Tibial artery (tissue), 4 donors: Measurements from ENCODE around the gene OARD1.

Experiments
- DNase-seq, 2 donors: peaks; one replicate each; pipeline ENCODE4 v3.0.0-alpha.2; 2019
- H3K27ac ChIP-seq, 2 donors: fragments of 200-600 bp; sonication (generic) in 1 of 2; 1 replicate in 1 of 2; 2 replicates in 1 of 2; pipeline ENCODE4 v1.5.1; 2018 to 2019; ENCODE audit warnings: mild to moderate bottlenecking in 1 of 2
- H3K27me3 ChIP-seq, 2 donors: fragments of 200-600 bp; sonication (generic) in 1 of 2; one replicate each; pipeline versions ENCODE4 v1.5.1 to v1.6.0; 2016 to 2019
- H3K36me3 ChIP-seq, 3 donors: fragments of 200-600 bp; sonication (generic) in 2 of 3; one replicate each; pipeline ENCODE4 v1.5.1; 2016 to 2019; ENCODE audit warnings: mild to moderate bottlenecking in 2 of 3
- H3K4me1 ChIP-seq, 4 donors: fragments of 200-600 bp; sonication (generic) in 2 of 4; 1 replicate in 3 of 4; 2 replicates in 1 of 4; pipeline ENCODE4 v1.5.1; 2016 to 2019
- H3K4me3 ChIP-seq, 2 donors: fragments of 200-600 bp; sonication (generic) in 1 of 2; 1 replicate in 1 of 2; 2 replicates in 1 of 2; pipeline ENCODE4 v1.5.1; 2018 to 2019; ENCODE audit warnings: mild to moderate bottlenecking in 2 of 2
- H3K9me3 ChIP-seq, 3 donors: fragments of 200-600 bp; sonication (generic) in 1 of 3; one replicate each; pipeline ENCODE4 v1.5.1; 2016 to 2019
- intact Hi-C: fragments of 100-400 bp; cut with DNase I; formaldehyde crosslinking; loops from one replicate; pipeline ENCODE4 v1.15.0; 2023; ENCODE audit warnings: low total_unique reads
- TF ChIP-seq, protein P1 (sequence below), 2 experiments: fragments of 200-600 bp in 1 of 2; fragments of 450-650 bp in 1 of 2; IDR thresholded peaks; one replicate each; pipeline ENCODE4 v1.5.1; 2017 to 2019; ENCODE audit warnings: antibody characterized with exemption in 2 of 2, mild to moderate bottlenecking in 1 of 2, moderate library complexity in 1 of 2

OARD1 gene

DNA sequence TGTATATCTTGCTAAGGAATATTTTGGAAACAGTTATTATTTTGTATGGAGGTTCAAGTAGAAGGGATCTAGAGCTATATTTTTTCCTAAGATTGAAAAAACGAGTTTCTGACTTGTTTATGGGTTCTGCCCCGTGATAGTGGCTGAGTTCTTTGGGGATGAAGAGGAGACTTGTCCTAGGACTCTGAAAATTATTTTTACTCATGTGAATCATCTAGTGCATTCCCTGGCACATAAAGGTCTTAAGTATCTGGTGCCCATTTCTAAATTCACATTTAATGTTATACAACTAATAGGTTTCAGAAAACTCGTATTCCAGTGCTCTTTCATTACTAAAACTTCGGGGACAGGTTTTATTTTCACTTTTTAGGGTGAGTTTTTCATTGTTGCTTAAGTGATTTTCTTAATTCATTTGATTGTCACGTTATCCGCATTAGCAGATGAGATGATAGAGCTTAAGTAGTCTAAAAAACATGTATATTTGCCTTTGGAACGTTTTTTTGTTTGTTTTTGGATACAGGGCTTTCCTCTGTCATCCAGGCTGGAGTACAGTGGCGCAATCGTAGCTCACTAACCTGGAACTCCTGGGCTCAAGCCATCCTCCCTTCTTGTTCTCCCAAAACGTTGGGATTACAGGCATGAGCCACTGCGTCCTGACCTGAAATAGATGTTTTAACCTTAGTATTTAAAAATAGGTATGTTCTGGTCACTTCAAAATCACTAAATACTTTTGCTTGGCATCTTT is 2.7 kb upstream of the OARD1 start:
- H3K4me1 ChIP-seq = peaks cover 5 to 39% (median 25%) of the 10 kb centered on the region in 4 donors
- peak overlapping the region; percentile 99 for H3K27ac ChIP-seq
- peaks cover 4 to 7% (median 6%) of the 10 kb centered on the region in 3 donors for H3K36me3 ChIP-seq
- H3K27me3 ChIP-seq = no peaks in the 10 kb centered on the region
- intact Hi-C loops = no loop called here
- peak overlapping the region; percentile 85 to 89 for H3K4me3 ChIP-seq
- TF ChIP-seq, protein P1, sequence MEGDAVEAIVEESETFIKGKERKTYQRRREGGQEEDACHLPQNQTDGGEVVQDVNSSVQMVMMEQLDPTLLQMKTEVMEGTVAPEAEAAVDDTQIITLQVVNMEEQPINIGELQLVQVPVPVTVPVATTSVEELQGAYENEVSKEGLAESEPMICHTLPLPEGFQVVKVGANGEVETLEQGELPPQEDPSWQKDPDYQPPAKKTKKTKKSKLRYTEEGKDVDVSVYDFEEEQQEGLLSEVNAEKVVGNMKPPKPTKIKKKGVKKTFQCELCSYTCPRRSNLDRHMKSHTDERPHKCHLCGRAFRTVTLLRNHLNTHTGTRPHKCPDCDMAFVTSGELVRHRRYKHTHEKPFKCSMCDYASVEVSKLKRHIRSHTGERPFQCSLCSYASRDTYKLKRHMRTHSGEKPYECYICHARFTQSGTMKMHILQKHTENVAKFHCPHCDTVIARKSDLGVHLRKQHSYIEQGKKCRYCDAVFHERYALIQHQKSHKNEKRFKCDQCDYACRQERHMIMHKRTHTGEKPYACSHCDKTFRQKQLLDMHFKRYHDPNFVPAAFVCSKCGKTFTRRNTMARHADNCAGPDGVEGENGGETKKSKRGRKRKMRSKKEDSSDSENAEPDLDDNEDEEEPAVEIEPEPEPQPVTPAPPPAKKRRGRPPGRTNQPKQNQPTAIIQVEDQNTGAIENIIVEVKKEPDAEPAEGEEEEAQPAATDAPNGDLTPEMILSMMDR (IDR thresholded peaks at IDR 0.05) = no peak
- peak in 1 of 2 donors; percentile 55 for DNase-seq
- H3K9me3 ChIP-seq = no peaks in the 10 kb centered on the region

DNA sequence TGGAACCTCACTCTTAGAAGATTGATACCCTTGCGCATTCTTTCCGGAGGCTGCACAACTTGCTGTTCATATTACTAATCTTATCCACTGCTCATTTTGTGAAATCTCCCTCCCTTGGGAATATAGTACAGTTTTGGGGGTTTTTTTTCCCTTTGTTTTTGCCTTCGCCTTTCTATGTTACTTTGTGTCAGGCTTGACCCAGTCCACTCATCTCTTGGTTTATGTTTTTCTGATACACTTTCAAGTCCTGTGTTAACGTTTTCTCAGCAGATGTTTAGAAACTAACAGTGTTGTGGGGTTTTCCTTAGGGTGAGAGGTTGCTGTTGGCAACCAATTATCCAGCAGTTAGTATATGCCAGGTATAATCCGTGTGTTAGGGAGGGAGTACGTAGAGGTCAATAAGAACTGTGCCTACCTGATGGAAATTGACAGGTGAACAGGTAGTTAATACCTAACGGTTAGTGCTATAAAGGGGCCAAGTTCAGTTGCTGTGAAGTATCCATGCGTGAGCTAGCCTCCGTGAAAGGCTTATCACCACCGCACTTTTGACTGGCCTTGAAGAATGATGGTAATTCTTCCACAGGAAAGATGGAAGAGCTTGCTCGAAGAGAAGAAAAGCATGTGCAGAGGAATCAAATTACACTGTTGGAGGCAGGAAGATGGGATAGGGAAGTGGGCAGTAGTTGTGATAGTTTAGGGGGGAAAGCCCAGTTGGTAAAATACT is 2.0 kb upstream of the OARD1 start:
- Histone ChIP-seq H3K4me1 (peaks cover 5 to 39% (median 25%) of the 10 kb centered on the region in 4 donors), H3K36me3 (peaks cover 0 to 7% (median under 1%) of the 10 kb centered on the region in 3 donors), H3K27me3 (no peaks in the 10 kb centered on the region), H3K4me3 (peak overlapping the region; percentile 85 to 89), H3K27ac (peak overlapping the region; percentile 99), H3K9me3 (no peaks in the 10 kb centered on the region)
- DNase-seq = no peak
- intact Hi-C loops = no loop called here
- TF ChIP-seq, protein P1 (IDR thresholded peaks at IDR 0.05) = no peak

DNA sequence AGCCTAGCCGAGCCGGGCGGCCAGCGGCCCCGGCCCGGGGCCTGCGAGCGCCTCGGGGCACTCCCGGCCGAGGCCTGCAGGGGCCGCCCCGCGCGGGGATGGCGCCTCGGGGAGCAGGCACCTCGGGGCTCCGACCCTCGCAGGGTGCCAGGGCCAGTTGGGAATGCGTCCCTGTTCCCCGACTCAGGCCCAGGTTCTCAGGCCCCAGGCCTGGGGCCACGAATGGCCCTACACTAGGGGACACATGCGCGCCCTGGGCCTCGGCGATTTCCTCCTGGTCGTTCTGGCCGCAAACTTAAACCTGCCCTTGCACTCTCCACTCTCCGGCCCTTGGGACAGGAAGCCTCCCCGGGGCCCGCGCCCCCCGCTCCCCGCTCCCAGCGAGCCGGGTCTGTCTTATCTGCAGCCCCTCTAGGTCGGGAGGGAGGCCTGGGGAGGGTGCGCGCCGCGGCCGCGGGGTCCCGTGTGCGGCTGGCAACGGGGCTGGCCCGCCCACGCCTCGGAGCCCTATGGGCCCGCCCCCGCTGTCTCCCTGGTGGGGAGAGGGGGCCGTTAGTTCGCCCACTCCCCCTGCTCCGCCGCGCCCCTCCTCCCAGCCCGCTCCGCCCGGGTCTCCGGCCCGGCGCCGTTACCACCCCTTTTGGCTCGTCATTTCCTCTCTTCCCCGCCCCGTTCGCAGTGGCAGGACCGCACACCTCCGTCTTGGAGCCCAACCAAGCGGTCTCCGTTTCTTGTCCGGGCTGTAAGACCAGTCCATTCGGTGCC is 1.2 kb upstream of the OARD1 start:
- Histone ChIP-seq H3K27me3 (no peaks in the 10 kb centered on the region), H3K9me3 (no peaks in the 10 kb centered on the region), H3K4me1 (peaks cover 5 to 39% (median 25%) of the 10 kb centered on the region in 4 donors), H3K36me3 (peaks cover 0 to 14% (median 0%) of the 10 kb centered on the region in 3 donors), H3K4me3 (peak overlapping the region; percentile 85 to 89), H3K27ac (peak overlapping the region; percentile 99)
- intact Hi-C loops = no loop called here
- TF ChIP-seq, protein P1 (IDR thresholded peaks at IDR 0.05) = peak; percentile 12 to 55
- DNase-seq = peak; percentile 80 to 92

GRCh38 chr6:41072836-41073202 is 663 bp upstream of the OARD1 start, which contains the start of gene NFYA:
Gene NFYA (plus strand): TSS chr6:41072974. CDS start chr6:41079090, 6,116 bp downstream.
- Histone ChIP-seq H3K36me3 (peaks cover 0 to 19% (median 0%) of the 10 kb centered on the region in 3 donors), H3K27ac (peak within 1 kb of the TSS; percentile 99), H3K4me3 (peak within 1 kb of the TSS; percentile 85 to 89), H3K4me1 (peaks cover 5 to 39% (median 25%) of the 10 kb centered on the region in 4 donors), H3K9me3 (no peaks in the 10 kb centered on the region), H3K27me3 (no peaks in the 10 kb centered on the region)
- intact Hi-C loops = no loop called here
- TF ChIP-seq, protein P1 (IDR thresholded peaks at IDR 0.05) = no peak
- peak in 1 of 2 donors; percentile 98 for DNase-seq

DNA sequence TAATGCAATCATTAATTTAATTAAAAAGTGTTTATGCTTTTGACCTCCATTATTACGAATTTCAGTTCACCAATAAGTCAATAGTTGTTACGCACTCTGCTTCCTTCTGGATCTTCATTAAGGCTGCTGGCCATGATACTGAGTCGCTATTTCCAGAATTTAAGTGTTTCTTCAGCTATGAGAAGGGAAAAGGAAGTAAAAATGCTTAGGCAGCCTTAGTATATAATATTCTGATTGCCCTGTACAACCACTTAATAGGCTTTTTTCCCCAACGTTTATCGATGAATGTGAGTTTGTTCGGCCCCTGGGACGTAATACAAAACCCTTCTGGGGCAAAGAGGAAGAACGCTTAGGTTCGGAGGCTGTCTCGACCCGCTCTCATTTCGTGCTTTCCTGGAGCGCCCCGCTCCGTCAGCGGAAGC is 644 bp downstream of the OARD1 start:
- Histone ChIP-seq H3K36me3 (peaks cover 0 to 22% (median 0%) of the 10 kb centered on the region in 3 donors), H3K4me1 (peaks cover 5 to 35% (median 24%) of the 10 kb centered on the region in 4 donors), H3K27ac (peak overlapping the region; percentile 99), H3K27me3 (no peaks in the 10 kb centered on the region), H3K9me3 (no peaks in the 10 kb centered on the region), H3K4me3 (peak overlapping the region; percentile 85 to 89)
- no peak for DNase-seq
- TF ChIP-seq, protein P1 (IDR thresholded peaks at IDR 0.05) = no peak
- intact Hi-C loops = no loop called here
